ENCODE results near the gene GJB4.

DNA sequence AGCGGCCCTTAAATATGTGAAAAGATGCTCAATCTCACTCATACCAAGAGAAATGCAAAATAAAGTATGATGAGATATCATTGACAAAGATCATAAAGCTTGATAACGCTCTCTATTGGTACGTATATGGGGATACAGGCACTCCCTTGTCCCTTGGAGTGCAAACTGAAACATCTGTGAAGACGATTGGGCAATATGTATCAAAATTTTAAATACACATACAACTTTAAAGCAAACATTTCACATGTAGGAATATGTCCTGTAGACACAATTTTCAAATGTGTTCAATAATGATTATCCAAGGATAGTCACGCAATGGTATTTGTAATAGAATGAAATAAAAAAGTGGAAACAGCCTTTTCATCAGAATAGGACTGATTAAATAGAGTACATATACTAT is 19.5 kb downstream of the GJB4 start:
- TF ChIP-seq, protein P1, sequence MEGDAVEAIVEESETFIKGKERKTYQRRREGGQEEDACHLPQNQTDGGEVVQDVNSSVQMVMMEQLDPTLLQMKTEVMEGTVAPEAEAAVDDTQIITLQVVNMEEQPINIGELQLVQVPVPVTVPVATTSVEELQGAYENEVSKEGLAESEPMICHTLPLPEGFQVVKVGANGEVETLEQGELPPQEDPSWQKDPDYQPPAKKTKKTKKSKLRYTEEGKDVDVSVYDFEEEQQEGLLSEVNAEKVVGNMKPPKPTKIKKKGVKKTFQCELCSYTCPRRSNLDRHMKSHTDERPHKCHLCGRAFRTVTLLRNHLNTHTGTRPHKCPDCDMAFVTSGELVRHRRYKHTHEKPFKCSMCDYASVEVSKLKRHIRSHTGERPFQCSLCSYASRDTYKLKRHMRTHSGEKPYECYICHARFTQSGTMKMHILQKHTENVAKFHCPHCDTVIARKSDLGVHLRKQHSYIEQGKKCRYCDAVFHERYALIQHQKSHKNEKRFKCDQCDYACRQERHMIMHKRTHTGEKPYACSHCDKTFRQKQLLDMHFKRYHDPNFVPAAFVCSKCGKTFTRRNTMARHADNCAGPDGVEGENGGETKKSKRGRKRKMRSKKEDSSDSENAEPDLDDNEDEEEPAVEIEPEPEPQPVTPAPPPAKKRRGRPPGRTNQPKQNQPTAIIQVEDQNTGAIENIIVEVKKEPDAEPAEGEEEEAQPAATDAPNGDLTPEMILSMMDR (IDR thresholded peaks at IDR 0.05; ENCODE audit: low read depth, low read length) = no peak
- TF ChIP-seq, protein P2, sequence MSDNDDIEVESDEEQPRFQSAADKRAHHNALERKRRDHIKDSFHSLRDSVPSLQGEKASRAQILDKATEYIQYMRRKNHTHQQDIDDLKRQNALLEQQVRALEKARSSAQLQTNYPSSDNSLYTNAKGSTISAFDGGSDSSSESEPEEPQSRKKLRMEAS (IDR thresholded peaks at IDR 0.05; ENCODE audit: low read depth, low read length) = no peak

Measured in NB4 (cell line).